GM21390 (cell line): ENCODE data around the gene TPPP.
A peak's percentile ranks its signal among the peaks of the same experiment; 100 is the strongest.
"Not testable (repeated sequence)": the region's sequence is repeated elsewhere in the genome, so short reads cannot be mapped to it uniquely, and the experiment has no call there.

Source experiments
- ATAC-seq: cut with Tn5 transposase; IDR thresholded peaks from one replicate; pipeline ENCODE4 v1.9.1; 2021; ENCODE audit not compliant: unreplicated experiment

Gene TPPP

GRCh38 chr5:693271-694041, at the start of gene TPPP:
TPPP (minus strand) TSS chr5:693352; CDS start chr5:678060, 15,292 bp downstream.
- peak; percentile 60 for ATAC-seq

GRCh38 chr5:742276-742675, 49.1 kb upstream of the TPPP start:
- ATAC-seq = not testable (repeated sequence)

- ATAC-seq = not testable (repeated sequence)
Measured at GRCh38 chr5:734145-734544, 41.0 kb upstream of the TPPP start.

GRCh38 chr5:732754-733454, 39.8 kb upstream of the TPPP start:
- ATAC-seq = not testable (repeated sequence)

- ATAC-seq = not testable (repeated sequence)
Measured at GRCh38 chr5:729225-729624, 36.1 kb upstream of the TPPP start.

- ATAC-seq = not testable (repeated sequence)
Measured at GRCh38 chr5:727087-727486, 33.9 kb upstream of the TPPP start.

- not testable (repeated sequence) for ATAC-seq
Measured at GRCh38 chr5:723865-724264, 30.7 kb upstream of the TPPP start.

GRCh38 chr5:723309-723708, 30.2 kb upstream of the TPPP start:
- not testable (repeated sequence) for ATAC-seq

- ATAC-seq = not testable (repeated sequence)
Measured at GRCh38 chr5:719379-719778, 26.2 kb upstream of the TPPP start.

GRCh38 chr5:717143-717542, 24.0 kb upstream of the TPPP start:
- ATAC-seq = no peak

GRCh38 chr5:716740-717139, 23.6 kb upstream of the TPPP start:
- not testable (repeated sequence) for ATAC-seq

- not testable (repeated sequence) for ATAC-seq
Measured at GRCh38 chr5:715636-716035, 22.5 kb upstream of the TPPP start.

GRCh38 chr5:714215-715118, 21.3 kb upstream of the TPPP start:
- ATAC-seq = not testable (repeated sequence)

- not testable (repeated sequence) for ATAC-seq
Measured at GRCh38 chr5:713686-714085, 20.5 kb upstream of the TPPP start.

- ATAC-seq = not testable (repeated sequence)
Measured at GRCh38 chr5:708848-709517, 15.8 kb upstream of the TPPP start.

- not testable (repeated sequence) for ATAC-seq
Measured at GRCh38 chr5:708374-708773, 15.2 kb upstream of the TPPP start.

- not testable (repeated sequence) for ATAC-seq
Measured at GRCh38 chr5:706127-706526, 13.0 kb upstream of the TPPP start.

GRCh38 chr5:696753-697702, 3.9 kb upstream of the TPPP start:
- not testable (repeated sequence) for ATAC-seq

GRCh38 chr5:696191-696590, 3.0 kb upstream of the TPPP start:
- ATAC-seq = not testable (repeated sequence)
